ENCODE data around the gene CDRT4.
A peak's percentile ranks its signal among the peaks of the same experiment; 100 is the strongest.

Gene CDRT4

GRCh38 chr17:15434956-15435355 lies 32.5 kb downstream of the CDRT4 start:
- peak overlapping the region in 1 of 2 donors; percentile 42 for H3K27ac ChIP-seq
- no peak for TF ChIP-seq CTCF (IDR thresholded peaks at IDR 0.05)

GRCh38 chr17:15432807-15433611 lies 34.4 kb downstream of the CDRT4 start:
- TF ChIP-seq CTCF (IDR thresholded peaks at IDR 0.05) = no peak
- no peak overlapping the region for H3K27ac ChIP-seq
- H3K4me3 ChIP-seq = no peak overlapping the region
- DNase-seq (ENCODE audit: low spot score) = no peak

More at GRCh38 chr17:15434956-15435355, 32.5 kb downstream of the CDRT4 start:
- H3K4me3 ChIP-seq = no peak overlapping the region
- DNase-seq (ENCODE audit: low spot score) = no peak

GRCh38 chr17:15431766-15432165 lies 35.7 kb downstream of the CDRT4 start:
- DNase-seq (ENCODE audit: low spot score) = no peak
- Histone ChIP-seq H3K4me3 (no peak overlapping the region), H3K27ac (no peak overlapping the region)
- no peak for TF ChIP-seq CTCF (IDR thresholded peaks at IDR 0.05)

- DNase-seq (ENCODE audit: low spot score) = no peak
- Histone ChIP-seq H3K27ac (no peak overlapping the region), H3K4me3 (no peak overlapping the region)
- no peak for TF ChIP-seq CTCF (IDR thresholded peaks at IDR 0.05)
Measured at GRCh38 chr17:15431196-15431595, 36.2 kb downstream of the CDRT4 start.

GRCh38 chr17:15424521-15424920 lies 42.9 kb downstream of the CDRT4 start:
- TF ChIP-seq CTCF (IDR thresholded peaks at IDR 0.05) = no peak
- no peak overlapping the region for H3K27ac ChIP-seq
- H3K4me3 ChIP-seq = no peak overlapping the region
- DNase-seq (ENCODE audit: low spot score) = no peak

- TF ChIP-seq CTCF (IDR thresholded peaks at IDR 0.05) = no peak
- Histone ChIP-seq H3K4me3 (no peak overlapping the region), H3K27ac (no peak overlapping the region)
- no peak for DNase-seq (ENCODE audit: low spot score)
Measured at GRCh38 chr17:15422392-15422965, 44.9 kb downstream of the CDRT4 start.

- Histone ChIP-seq H3K27ac (no peak overlapping the region), H3K4me3 (no peak overlapping the region)
- no peak for TF ChIP-seq CTCF (IDR thresholded peaks at IDR 0.05)
- no peak for DNase-seq (ENCODE audit: low spot score)
Measured at GRCh38 chr17:15418781-15419180, 48.6 kb downstream of the CDRT4 start.

Data from coronary artery (tissue), 2 donors.